ENCODE results near the gene GALNT16.

- TF ChIP-seq JUN (IDR thresholded peaks at IDR 0.05; ENCODE audit: low read depth, low read length) (no peak), EGR1 (IDR thresholded peaks at IDR 0.05; ENCODE audit: borderline replicate concordance, low read depth, low read length) (no peak), POLR2AphosphoS5 (IDR thresholded peaks at IDR 0.05; ENCODE audit: low read depth, low read length) (no peak), RAD21 (IDR thresholded peaks at IDR 0.05 in 1 of 2, conservative IDR thresholded peaks at IDR 0.05 in 1 of 2; ENCODE audit: low read depth in 2 of 2, low read length in 2 of 2) (no peak), SIN3A (conservative IDR thresholded peaks at IDR 0.05 in 1 of 2, IDR thresholded peaks at IDR 0.05 in 1 of 2; ENCODE audit: low read depth in 1 of 2, low read length in 2 of 2) (no peak)
These were observed 7.5 kb downstream of the GALNT16 start for GRCh38 chr14:69267492-69267891.

All from H1 (cell line).